MCF 10A (cell line): ENCODE data around the gene TMBIM1. TPM values are rescaled to one million over a fixed set of nuclear protein-coding genes. Genes with fewer than 3 reads are reported as not detected.

Experiments
- Bru-seq: library from RNA; stranded (reverse); fragments of 400-500 nt; gene quantifications from one replicate; lab custom pipeline; 2021; lab: Mats Ljungman, UMichigan
- BruChase-seq, 2 experiments: library from RNA; stranded (reverse); fragments of 400-500 nt; gene quantifications; one replicate each; lab custom pipeline; 2021; lab: Mats Ljungman, UMichigan
- BruUV-seq: library from RNA; stranded (reverse); fragments of 400-500 nt; replicated peaks from 2 replicates; lab custom pipeline; 2021; lab: Mats Ljungman, UMichigan
- CTCF ChIA-PET: fragments of 300-600 bp; sonication (Branson Sonifier 250); formaldehyde crosslinking; extraction: SDS; loops from one replicate; lab custom pipeline; 2021; ENCODE audit warnings: antibody characterized with exemption, inconsistent platforms; lab: Yijun Ruan, JAX
- POLR2A ChIA-PET: fragments of 300-600, 350-650 bp; sonication (Branson Sonifier 250); formaldehyde crosslinking; extraction: SDS; loops from one replicate; lab custom pipeline; 2020; ENCODE audit warnings: antibody characterized with exemption, inconsistent platforms; lab: Yijun Ruan, JAX
- DNase-seq: peaks from one replicate; pipeline ENCODE4 v3.0.0-alpha.2; 2018; ENCODE audit not compliant: unreplicated experiment
- H3K27ac Mint-ChIP-seq: one replicate; pipeline ENCODE4 v1.8.0; 2022; ENCODE audit warnings: mild to moderate bottlenecking, low read depth, mixed read lengths; ENCODE audit not compliant: unreplicated experiment
- H3K27me3 Mint-ChIP-seq: one replicate; pipeline ENCODE4 v1.8.0; 2022; ENCODE audit warnings: mixed read lengths; ENCODE audit not compliant: insufficient read depth, unreplicated experiment
- H3K36me3 Mint-ChIP-seq: one replicate; pipeline ENCODE4 v1.8.0; 2022; ENCODE audit warnings: mild to moderate bottlenecking, moderate library complexity, mixed read lengths; ENCODE audit not compliant: insufficient read depth, unreplicated experiment
- H3K4me1 Mint-ChIP-seq: one replicate; pipeline ENCODE4 v1.8.0; 2022; ENCODE audit warnings: mixed read lengths; ENCODE audit not compliant: insufficient read depth, unreplicated experiment
- H3K4me3 Mint-ChIP-seq: one replicate; pipeline ENCODE4 v1.8.0; 2022; ENCODE audit warnings: mild to moderate bottlenecking, moderate library complexity, mixed read lengths; ENCODE audit not compliant: unreplicated experiment
- H3K9me3 Mint-ChIP-seq: one replicate; pipeline ENCODE4 v1.8.0; 2022; ENCODE audit warnings: mixed read lengths; ENCODE audit not compliant: unreplicated experiment
- CTCF ChIP-seq: fragments of 200-600 bp; IDR thresholded peaks from one replicate; pipeline ENCODE4 v1.8.0; 2022; ENCODE audit warnings: antibody characterized with exemption, mild to moderate bottlenecking; ENCODE audit not compliant: unreplicated experiment
- intact Hi-C: fragments of 100-400 bp; cut with micrococcal nuclease; formaldehyde crosslinking; loops from 2 replicates; pipeline ENCODE4 v1.14.1; 2022
- long read RNA-seq: library from polyadenylated mRNA; stranded (forward); transcript quantifications from one replicate; pipeline ENCODE4 v2.0.0, GENCODE V29; 2022
- total RNA-seq: library from RNA; stranded (reverse); gene quantifications from 2 replicates; pipeline ENCODE4 v1.2.3, GENCODE V29; 2022

The TMBIM1 gene
- 96.8 and 107 TPM in 2 replicates for total RNA-seq
- Bru-seq, nascent RNA: percentile 70 among the genes with signal in this experiment
- percentile 89 among the genes with signal in this experiment for BruChase-seq, experiment 1, labeled RNA remaining after a 6-hour chase
- percentile 82 among the genes with signal in this experiment for BruChase-seq, experiment 2, labeled RNA remaining after a 2-hour chase
- long read RNA-seq, transcript TMBIM1-219 (10 exons, 2,874 nt): minor isoform, 5 of 174 reads
- long read RNA-seq, transcript TMBIM1-201 (12 exons, 2,371 nt): major isoform, 87 of 174 reads
- long read RNA-seq, partial matches to known transcripts: 58 of 174 reads
- long read RNA-seq, other reads (novel, unspliced or antisense): 23 of 174 reads

GRCh38 chr2:218292048-218293014 lies at the start of gene TMBIM1:
TSS of gene TMBIM1 (minus strand) at chr2:218292503. CDS start at chr2:218282141, 10,362 bp downstream.
- peak; percentile 90 for TF ChIP-seq CTCF
- Mint-ChIP-seq H3K9me3 (no peaks in the 10 kb centered on the region), H3K27me3 (no peaks in the 10 kb centered on the region), H3K4me1 (peaks cover 34% of the 10 kb centered on the region), H3K4me3 (peak within 1 kb of the TSS; percentile 75), H3K36me3 (peaks cover 7% of the 10 kb centered on the region), H3K27ac (peak within 1 kb of the TSS; percentile 91)
- BruUV-seq: TSS peak; percentile 26
- intact Hi-C loops: loop anchor here (2.0 kb wide), 1 partner anchor 104 kb away; no protein-coding TSS in a partner anchor
- DNase-seq: peak; percentile 77
- POLR2A ChIA-PET: interaction anchor here (0.6 to 11.8 kb wide), 8 partner anchors 11 to 367 kb away, joined by 3 to 390 read pairs (median 12); partner anchors contain the start of genes AAMP, ARPC2, BCS1L and PNKD
- CTCF ChIA-PET: interaction anchor here (0.5 to 12.3 kb wide), 22 partner anchors 7 to 354 kb away, joined by 3 to 215 read pairs (median 4); partner anchors contain the start of genes AAMP, CATIP and PNKD

- intact Hi-C loops: no loop called here
- Mint-ChIP-seq H3K9me3 (no peaks in the 10 kb centered on the region), H3K4me3 (no peak overlapping the region), H3K27me3 (no peaks in the 10 kb centered on the region), H3K36me3 (no peaks in the 10 kb centered on the region), H3K4me1 (no peaks in the 10 kb centered on the region), H3K27ac (no peak overlapping the region)
- ChIA-PET POLR2A (no interaction called here), CTCF (no interaction called here)
- DNase-seq: no peak
- BruUV-seq: no TSS peak
- no peak for TF ChIP-seq CTCF
Observed at GRCh38 chr2:218341381-218341780, 49.1 kb upstream of the TMBIM1 start.

- no peaks in the 10 kb centered on the region for H3K4me1 Mint-ChIP-seq
- no peak overlapping the region for H3K27ac Mint-ChIP-seq
- no peaks in the 10 kb centered on the region for H3K36me3 Mint-ChIP-seq
- TF ChIP-seq CTCF: no peak
- no peak for DNase-seq
- BruUV-seq: no TSS peak
- intact Hi-C loops: no loop called here
- no peaks in the 10 kb centered on the region for H3K9me3 Mint-ChIP-seq
- H3K27me3 Mint-ChIP-seq: no peaks in the 10 kb centered on the region
- no peak overlapping the region for H3K4me3 Mint-ChIP-seq
- ChIA-PET POLR2A (no interaction called here), CTCF (interaction anchor here (0.6 kb wide), 1 partner anchor 15 kb away, joined by 3 read pairs; no protein-coding TSS in a partner anchor)
Observed at GRCh38 chr2:218340656-218341055, 48.4 kb upstream of the TMBIM1 start.
